Mucosa of rectum (tissue), 2 donors: ENCODE measurements around the gene ZNF683.
"Not testable (repeated sequence)": the region's sequence is repeated elsewhere in the genome, so short reads cannot be mapped to it uniquely, and the experiment has no call there.

Experiments used
- H3K27ac ChIP-seq, 2 donors: one replicate each; pipeline ENCODE4 v1.7.0; 2013; ENCODE audit warnings: inconsistent platforms in 2 of 2, low read depth in 2 of 2, low read length in 2 of 2
- H3K27me3 ChIP-seq, 2 donors: one replicate each; pipeline ENCODE4 v1.7.0; 2013; ENCODE audit warnings: low read length in 2 of 2; ENCODE audit not compliant: control insufficient read depth in 2 of 2, insufficient read depth in 2 of 2
- H3K36me3 ChIP-seq, 2 donors: one replicate each; pipeline ENCODE4 v1.7.0; 2013; ENCODE audit warnings: low read length in 2 of 2; ENCODE audit not compliant: control insufficient read depth in 2 of 2, insufficient read depth in 2 of 2
- H3K4me1 ChIP-seq, 2 donors: one replicate each; pipeline ENCODE4 v1.7.0; 2013; ENCODE audit warnings: low read length in 2 of 2, mild to moderate bottlenecking in 1 of 2; ENCODE audit not compliant: control insufficient read depth in 2 of 2, insufficient read depth in 2 of 2
- H3K4me3 ChIP-seq, 2 donors: one replicate each; pipeline ENCODE4 v1.7.0; 2013; ENCODE audit warnings: low read length in 2 of 2
- H3K9ac ChIP-seq, 2 donors: one replicate each; pipeline ENCODE4 v1.7.0; 2013; ENCODE audit warnings: low read length in 2 of 2, low read depth in 1 of 2, mild to moderate bottlenecking in 1 of 2
- H3K9me3 ChIP-seq, 2 donors: one replicate each; pipeline ENCODE4 v1.7.0; 2013; ENCODE audit warnings: low read length in 2 of 2; ENCODE audit not compliant: control insufficient read depth in 2 of 2
- donor health status: healthy.
- donor health status: Normal muscosa, but diverticular disease.

ZNF683 gene

GRCh38 chr1:26340047-26340481 lies 32.5 kb downstream of the ZNF683 start:
- H3K9me3 ChIP-seq = no peaks in the 10 kb centered on the region
- H3K4me1 ChIP-seq = peaks cover 4 to 7% of the 10 kb centered on the region in 2 donors
- H3K9ac ChIP-seq = no peak overlapping the region
- H3K27me3 ChIP-seq = no peaks in the 10 kb centered on the region
- no peaks in the 10 kb centered on the region for H3K36me3 ChIP-seq
- H3K27ac ChIP-seq = no peak overlapping the region
- no peak overlapping the region for H3K4me3 ChIP-seq

GRCh38 chr1:26338670-26339069 lies 33.9 kb downstream of the ZNF683 start:
- Histone ChIP-seq H3K27me3 (no peaks in the 10 kb centered on the region), H3K9ac (no peak overlapping the region)

GRCh38 chr1:26337625-26338024 lies 34.9 kb downstream of the ZNF683 start:
- peaks cover 4 to 7% of the 10 kb centered on the region in 2 donors for H3K4me1 ChIP-seq
- no peaks in the 10 kb centered on the region for H3K36me3 ChIP-seq
- no peaks in the 10 kb centered on the region for H3K9me3 ChIP-seq
- no peak overlapping the region for H3K27ac ChIP-seq
- H3K4me3 ChIP-seq = no peak overlapping the region
- no peak overlapping the region for H3K9ac ChIP-seq
- no peaks in the 10 kb centered on the region for H3K27me3 ChIP-seq

More at GRCh38 chr1:26338670-26339069, 33.9 kb downstream of the ZNF683 start:
- peaks cover 4 to 7% of the 10 kb centered on the region in 2 donors for H3K4me1 ChIP-seq
- no peaks in the 10 kb centered on the region for H3K36me3 ChIP-seq
- no peak overlapping the region for H3K27ac ChIP-seq
- no peaks in the 10 kb centered on the region for H3K9me3 ChIP-seq
- H3K4me3 ChIP-seq = no peak overlapping the region

- no peaks in the 10 kb centered on the region for H3K36me3 ChIP-seq
- no peaks in the 10 kb centered on the region for H3K9me3 ChIP-seq
- peak overlapping the region in 1 of 2 donors; percentile 13 for H3K9ac ChIP-seq
- H3K4me3 ChIP-seq = no peak overlapping the region
- no peaks in the 10 kb centered on the region for H3K27me3 ChIP-seq
- peaks cover 4 to 7% of the 10 kb centered on the region in 2 donors for H3K4me1 ChIP-seq
- no peak overlapping the region for H3K27ac ChIP-seq
These were observed 35.4 kb downstream of the ZNF683 start for GRCh38 chr1:26337206-26337535.

GRCh38 chr1:26336477-26337205 lies 35.9 kb downstream of the ZNF683 start:
- no peaks in the 10 kb centered on the region for H3K27me3 ChIP-seq
- H3K9ac ChIP-seq = peak overlapping the region in 1 of 2 donors; percentile 13

GRCh38 chr1:26335774-26336476 lies 36.6 kb downstream of the ZNF683 start:
- Histone ChIP-seq H3K36me3 (no peaks in the 10 kb centered on the region), H3K27ac (peak overlapping the region in 1 of 2 donors; percentile 48), H3K9ac (peak overlapping the region; percentile 24 to 54), H3K9me3 (no peaks in the 10 kb centered on the region), H3K4me1 (peaks cover 4 to 7% of the 10 kb centered on the region in 2 donors), H3K4me3 (peak overlapping the region; percentile 82 to 83), H3K27me3 (no peaks in the 10 kb centered on the region)

More at GRCh38 chr1:26336477-26337205, 35.9 kb downstream of the ZNF683 start:
- Histone ChIP-seq H3K36me3 (no peaks in the 10 kb centered on the region), H3K4me1 (peaks cover 4 to 7% of the 10 kb centered on the region in 2 donors), H3K27ac (peak overlapping the region in 1 of 2 donors; percentile 48), H3K9me3 (no peaks in the 10 kb centered on the region), H3K4me3 (peak overlapping the region; percentile 82 to 83)

- not testable (repeated sequence) for H3K27me3 ChIP-seq, H3K27ac ChIP-seq, H3K9me3 ChIP-seq, H3K9ac ChIP-seq, H3K36me3 ChIP-seq, H3K4me1 ChIP-seq, H3K4me3 ChIP-seq
These were observed 39.2 kb downstream of the ZNF683 start for GRCh38 chr1:26333312-26333711.

GRCh38 chr1:26330276-26330675 lies 42.3 kb downstream of the ZNF683 start:
- Histone ChIP-seq H3K4me1 (no peaks in the 10 kb centered on the region), H3K9ac (no peak overlapping the region), H3K36me3 (no peaks in the 10 kb centered on the region), H3K27ac (no peak overlapping the region), H3K4me3 (no peak overlapping the region), H3K9me3 (no peaks in the 10 kb centered on the region), H3K27me3 (no peaks in the 10 kb centered on the region)

GRCh38 chr1:26329380-26329779 lies 43.2 kb downstream of the ZNF683 start:
- H3K9ac ChIP-seq, H3K4me3 ChIP-seq, H3K9me3 ChIP-seq, H3K27me3 ChIP-seq, H3K4me1 ChIP-seq, H3K27ac ChIP-seq, H3K36me3 ChIP-seq: not testable (repeated sequence)

GRCh38 chr1:26328597-26328996 lies 44.0 kb downstream of the ZNF683 start:
- Histone ChIP-seq H3K4me1 (no peaks in the 10 kb centered on the region), H3K9me3 (no peaks in the 10 kb centered on the region), H3K9ac (no peak overlapping the region), H3K27ac (no peak overlapping the region), H3K36me3 (no peaks in the 10 kb centered on the region), H3K27me3 (no peaks in the 10 kb centered on the region), H3K4me3 (no peak overlapping the region)
